Panc1 (cell line): ENCODE data around the gene DNAJC18. TPM values are rescaled to one million over a fixed set of nuclear protein-coding genes. Genes with fewer than 3 reads are reported as not detected.
A peak's percentile ranks its signal among the peaks of the same experiment; 100 is the strongest.

ENCODE experiments used
- ATAC-seq: fragments of 200-7000 bp; cut with Tn5 transposase; 2 replicates; pipeline ENCODE4 v1.9.1; 2020; ENCODE audit warnings: mild to moderate bottlenecking, moderate library complexity
- BruUV-seq: library from RNA; stranded (reverse); fragments of 400-500 nt; replicated peaks from 2 replicates; lab custom pipeline; 2021; lab: Mats Ljungman, UMichigan
- CTCF ChIA-PET: fragments of 300-600 bp; sonication (Branson Sonifier 250); formaldehyde crosslinking; loops from one replicate; lab custom pipeline; 2022; ENCODE audit warnings: antibody characterized with exemption; lab: Charles Lee
- POLR2A ChIA-PET: fragments of 300-600 bp; sonication (Branson Sonifier 250); formaldehyde crosslinking; loops from one replicate; lab custom pipeline; 2022; ENCODE audit warnings: antibody characterized with exemption; lab: Charles Lee
- DNase-seq: peaks from one replicate; pipeline ENCODE4 v3.0.0-alpha.2; 2010; ENCODE audit warnings: low read depth, low spot score
- H3K27ac ChIP-seq: 2 replicates; pipeline ENCODE4 v1.5.1; 2011; ENCODE audit warnings: mild to moderate bottlenecking, low read length, inconsistent platforms
- H3K27me3 ChIP-seq: fragments of 200-500 bp; sonication (Bioruptor generic); 2 replicates; pipeline ENCODE4 v1.6.0; 2014; ENCODE audit warnings: low read length, inconsistent platforms; ENCODE audit not compliant: control insufficient read depth, insufficient read depth
- H3K36me3 ChIP-seq: fragments of 200-500 bp; sonication (Bioruptor generic); 2 replicates; pipeline ENCODE4 v1.5.1; 2014; ENCODE audit warnings: inconsistent platforms, mild to moderate bottlenecking, low read length, moderate library complexity; ENCODE audit not compliant: control insufficient read depth, insufficient read depth
- H3K4me1 ChIP-seq: 2 replicates; pipeline ENCODE4 v1.5.1; 2011; ENCODE audit warnings: inconsistent platforms, mild to moderate bottlenecking, low read length, moderate library complexity; ENCODE audit not compliant: control insufficient read depth, insufficient read depth
- H3K4me3 ChIP-seq, 2 experiments: 2 replicates each; pipeline ENCODE4 v1.5.1; 2011 to 2012; ENCODE audit warnings: low read depth in 2 of 2, low read length in 2 of 2, mild to moderate bottlenecking in 2 of 2, inconsistent platforms in 1 of 2, moderate library complexity in 1 of 2
- H3K9me3 ChIP-seq: fragments of 200-500 bp; sonication (Bioruptor generic); 2 replicates; pipeline ENCODE4 v1.5.1; 2014; ENCODE audit warnings: low read depth, mild to moderate bottlenecking, inconsistent platforms, low read length, moderate library complexity; ENCODE audit not compliant: control insufficient read depth, insufficient read depth
- POLR2AphosphoS5 ChIP-seq: IDR thresholded peaks from 2 replicates; pipeline ENCODE4 v1.6.1; 2012; ENCODE audit warnings: mild to moderate bottlenecking, low read depth, low read length, moderate library complexity
- SIN3A ChIP-seq: IDR thresholded peaks from 2 replicates; pipeline ENCODE4 v1.6.1; 2012; ENCODE audit warnings: low read depth, mild to moderate bottlenecking, low read length, moderate library complexity, borderline replicate concordance; ENCODE audit not compliant: insufficient read depth
- TCF7L2 ChIP-seq: IDR thresholded peaks from 2 replicates; pipeline ENCODE4 v1.6.1; 2011; ENCODE audit warnings: mild to moderate bottlenecking, low read depth, low read length, inconsistent platforms
- in situ Hi-C: cut with HindIII; loops from 2 replicates; pipeline ENCODE4 v1.10.0; 2016; ENCODE audit warnings: low sequenced_read_pairs, low pct_unique_long_range_greater_than_20kb
- intact Hi-C: fragments of 100-400 bp; cut with micrococcal nuclease; formaldehyde crosslinking; loops from one replicate; pipeline ENCODE4 v1.10.0; 2022; ENCODE audit not compliant: unreplicated experiment
- total RNA-seq: library from RNA; stranded (reverse); gene quantifications from one replicate; pipeline ENCODE4 v1.2.1, GENCODE V29; 2021; ENCODE audit not compliant: unreplicated experiment
- TF ChIP-seq, protein P1 (sequence below): fragments of 450-650 bp; IDR thresholded peaks from 2 replicates; pipeline ENCODE4 v1.5.1; 2017; ENCODE audit warnings: mild to moderate bottlenecking
- TF ChIP-seq, protein P2 (sequence below), 2 experiments: IDR thresholded peaks; 2 replicates each; pipeline ENCODE4 v1.6.1; 2011 to 2012; ENCODE audit warnings: low read depth in 2 of 2, control low read depth in 1 of 2, low read length in 1 of 2, mild to moderate bottlenecking in 1 of 2, moderate library complexity in 1 of 2; ENCODE audit not compliant: insufficient read depth in 1 of 2

DNAJC18 gene
- total RNA-seq, 1 experiment from 2014 or later = 8.8 TPM

DNA sequence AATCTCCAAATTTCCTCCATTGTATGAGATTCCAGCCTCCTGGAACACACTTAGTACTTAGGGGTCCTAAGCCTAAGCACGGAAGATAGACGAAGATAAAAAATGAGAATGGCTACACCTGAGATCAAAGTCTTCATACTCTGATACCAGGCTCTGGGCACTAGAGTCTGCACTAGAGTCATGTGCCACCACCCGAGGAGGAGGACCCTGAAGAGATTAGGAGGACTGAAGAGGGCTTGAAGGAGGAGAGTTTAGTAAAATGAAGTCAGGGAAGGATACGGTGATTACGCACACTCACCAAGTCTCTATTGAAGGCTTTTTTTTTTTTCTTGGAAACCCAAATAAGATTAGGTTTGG is 34.9 kb downstream of the DNAJC18 start:
- DNase-seq (no peak), ATAC-seq (no peak)
- H3K9me3 ChIP-seq = no peaks in the 10 kb centered on the region
- BruUV-seq = no TSS peak
- no peaks in the 10 kb centered on the region for H3K27me3 ChIP-seq
- TF ChIP-seq, protein P1, sequence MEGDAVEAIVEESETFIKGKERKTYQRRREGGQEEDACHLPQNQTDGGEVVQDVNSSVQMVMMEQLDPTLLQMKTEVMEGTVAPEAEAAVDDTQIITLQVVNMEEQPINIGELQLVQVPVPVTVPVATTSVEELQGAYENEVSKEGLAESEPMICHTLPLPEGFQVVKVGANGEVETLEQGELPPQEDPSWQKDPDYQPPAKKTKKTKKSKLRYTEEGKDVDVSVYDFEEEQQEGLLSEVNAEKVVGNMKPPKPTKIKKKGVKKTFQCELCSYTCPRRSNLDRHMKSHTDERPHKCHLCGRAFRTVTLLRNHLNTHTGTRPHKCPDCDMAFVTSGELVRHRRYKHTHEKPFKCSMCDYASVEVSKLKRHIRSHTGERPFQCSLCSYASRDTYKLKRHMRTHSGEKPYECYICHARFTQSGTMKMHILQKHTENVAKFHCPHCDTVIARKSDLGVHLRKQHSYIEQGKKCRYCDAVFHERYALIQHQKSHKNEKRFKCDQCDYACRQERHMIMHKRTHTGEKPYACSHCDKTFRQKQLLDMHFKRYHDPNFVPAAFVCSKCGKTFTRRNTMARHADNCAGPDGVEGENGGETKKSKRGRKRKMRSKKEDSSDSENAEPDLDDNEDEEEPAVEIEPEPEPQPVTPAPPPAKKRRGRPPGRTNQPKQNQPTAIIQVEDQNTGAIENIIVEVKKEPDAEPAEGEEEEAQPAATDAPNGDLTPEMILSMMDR = no peak
- TF ChIP-seq, protein P2, sequence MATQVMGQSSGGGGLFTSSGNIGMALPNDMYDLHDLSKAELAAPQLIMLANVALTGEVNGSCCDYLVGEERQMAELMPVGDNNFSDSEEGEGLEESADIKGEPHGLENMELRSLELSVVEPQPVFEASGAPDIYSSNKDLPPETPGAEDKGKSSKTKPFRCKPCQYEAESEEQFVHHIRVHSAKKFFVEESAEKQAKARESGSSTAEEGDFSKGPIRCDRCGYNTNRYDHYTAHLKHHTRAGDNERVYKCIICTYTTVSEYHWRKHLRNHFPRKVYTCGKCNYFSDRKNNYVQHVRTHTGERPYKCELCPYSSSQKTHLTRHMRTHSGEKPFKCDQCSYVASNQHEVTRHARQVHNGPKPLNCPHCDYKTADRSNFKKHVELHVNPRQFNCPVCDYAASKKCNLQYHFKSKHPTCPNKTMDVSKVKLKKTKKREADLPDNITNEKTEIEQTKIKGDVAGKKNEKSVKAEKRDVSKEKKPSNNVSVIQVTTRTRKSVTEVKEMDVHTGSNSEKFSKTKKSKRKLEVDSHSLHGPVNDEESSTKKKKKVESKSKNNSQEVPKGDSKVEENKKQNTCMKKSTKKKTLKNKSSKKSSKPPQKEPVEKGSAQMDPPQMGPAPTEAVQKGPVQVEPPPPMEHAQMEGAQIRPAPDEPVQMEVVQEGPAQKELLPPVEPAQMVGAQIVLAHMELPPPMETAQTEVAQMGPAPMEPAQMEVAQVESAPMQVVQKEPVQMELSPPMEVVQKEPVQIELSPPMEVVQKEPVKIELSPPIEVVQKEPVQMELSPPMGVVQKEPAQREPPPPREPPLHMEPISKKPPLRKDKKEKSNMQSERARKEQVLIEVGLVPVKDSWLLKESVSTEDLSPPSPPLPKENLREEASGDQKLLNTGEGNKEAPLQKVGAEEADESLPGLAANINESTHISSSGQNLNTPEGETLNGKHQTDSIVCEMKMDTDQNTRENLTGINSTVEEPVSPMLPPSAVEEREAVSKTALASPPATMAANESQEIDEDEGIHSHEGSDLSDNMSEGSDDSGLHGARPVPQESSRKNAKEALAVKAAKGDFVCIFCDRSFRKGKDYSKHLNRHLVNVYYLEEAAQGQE (IDR thresholded peaks at IDR 0.05; ENCODE audit: insufficient read depth in 1 of 2, low read depth in 2 of 2, low read length in 1 of 2) = no peak
- TF ChIP-seq POLR2AphosphoS5 (no peak), SIN3A (no peak), TCF7L2 (no peak)
- ChIA-PET CTCF (no interaction called here), POLR2A (no interaction called here)
- no peaks in the 10 kb centered on the region for H3K36me3 ChIP-seq
- H3K27ac ChIP-seq = peak overlapping the region; percentile 91
- in situ Hi-C loops (loop anchor here (25.0 kb wide), 1 partner anchor 108 kb away; no protein-coding TSS in a partner anchor), intact Hi-C loops (no loop called here)
- peaks cover 14% of the 10 kb centered on the region for H3K4me1 ChIP-seq
- H3K4me3 ChIP-seq = peak overlapping the region; percentile 53 to 71

DNA sequence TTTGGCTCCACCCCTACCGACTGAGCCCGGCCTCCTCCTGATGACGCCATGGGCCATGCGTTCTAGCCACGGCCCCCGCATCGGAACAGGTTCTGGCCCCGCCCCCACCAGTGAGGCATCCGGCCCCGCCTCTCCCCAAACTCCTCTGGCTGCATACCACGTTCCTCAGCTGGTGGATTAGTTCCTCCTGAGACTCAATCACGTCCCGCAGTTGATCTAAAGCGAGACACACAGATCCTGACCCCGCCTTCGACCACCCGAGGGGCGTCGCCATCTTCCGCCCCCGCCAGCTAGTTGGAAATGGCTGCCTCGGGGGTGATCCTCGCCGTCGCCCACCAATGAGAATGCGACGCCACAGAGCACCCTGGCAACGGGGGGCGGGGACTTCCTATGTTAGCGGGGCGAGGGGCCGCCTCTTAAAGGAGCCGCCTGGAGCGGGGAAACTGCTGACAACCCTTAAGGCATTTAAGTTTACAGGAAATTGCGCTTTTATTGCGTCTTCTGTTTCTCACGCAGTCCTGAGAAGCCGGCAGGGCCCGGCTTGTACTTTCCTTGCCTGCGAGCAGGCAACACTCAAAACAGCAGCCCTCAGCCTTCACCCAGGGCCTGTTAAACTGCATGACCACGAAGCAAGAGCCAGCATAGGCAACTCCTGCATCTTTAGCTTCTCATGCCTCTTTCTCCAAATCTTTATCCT is 35.4 kb downstream of the DNAJC18 start, which contains the start of gene SPATA24:
SPATA24 (minus strand) TSS at position 303 of the 697 bp plus-strand sequence; CDS start at position 274, 29 bp downstream.
- ChIA-PET POLR2A (interaction anchor here (0.6 to 0.7 kb wide), 3 partner anchors 8 to 444 kb away, joined by 4 to 5 read pairs (median 5); no protein-coding TSS in a partner anchor), CTCF (no interaction called here)
- ATAC-seq = peak; percentile 97
- peak; percentile 83 for DNase-seq
- TF ChIP-seq SIN3A (peak; percentile 63; the same call in 1 of the 2 replicates), TCF7L2 (no peak), POLR2AphosphoS5 (peak; percentile 47; the same call in 1 of the 2 replicates)
- TF ChIP-seq, protein P2 (IDR thresholded peaks at IDR 0.05; ENCODE audit: insufficient read depth in 1 of 2, low read depth in 2 of 2, low read length in 1 of 2) = 0 out of 4 replicates have a peak, but pooled peaks of 1 of the 2 experiments have one; percentile 16
- TF ChIP-seq, protein P1 = no peak
- Histone ChIP-seq H3K36me3 (no peaks in the 10 kb centered on the region), H3K9me3 (no peaks in the 10 kb centered on the region), H3K4me3 (peak within 1 kb of the TSS; percentile 53 to 71), H3K27me3 (no peaks in the 10 kb centered on the region), H3K4me1 (peaks cover 14% of the 10 kb centered on the region), H3K27ac (peak within 1 kb of the TSS; percentile 91)
- in situ Hi-C loops (loop anchor here (25.0 kb wide), 1 partner anchor 108 kb away; no protein-coding TSS in a partner anchor), intact Hi-C loops (no loop called here)
- no TSS peak for BruUV-seq
